CD14-positive monocyte (primary cell): Measurements from ENCODE around the gene DCUN1D3. TPM values are rescaled to one million over a fixed set of nuclear protein-coding genes. Genes with fewer than 3 reads are reported as not detected.
"Not testable (repeated sequence)": the region's sequence is repeated elsewhere in the genome, so short reads cannot be mapped to it uniquely, and the experiment has no call there.

Source experiments
- DNase-seq, 3 donors: peaks; one replicate each; pipeline ENCODE4 v3.0.0-alpha.2; 2011 to 2022
- H2AFZ ChIP-seq: 2 replicates; pipeline ENCODE4 v1.6.0; 2012; ENCODE audit warnings: mild to moderate bottlenecking, low read depth, low read length, inconsistent platforms; ENCODE audit not compliant: insufficient read depth, poor library complexity, severe bottlenecking
- H3K27ac ChIP-seq, 2 donors: 1 replicate in 1 of 2; 2 replicates in 1 of 2; pipeline ENCODE4 v1.5.1; 2012 to 2013; ENCODE audit warnings: low read length in 2 of 2, control low read depth in 1 of 2, inconsistent platforms in 1 of 2, low read depth in 1 of 2, mild to moderate bottlenecking in 1 of 2
- H3K27me3 ChIP-seq, 2 donors: one replicate each; pipeline versions ENCODE4 v1.6.0 to v1.6.1; 2011 to 2013; ENCODE audit warnings: low read length in 2 of 2; ENCODE audit not compliant: control insufficient read depth in 2 of 2, insufficient read depth in 2 of 2
- H3K36me3 ChIP-seq, 2 donors: replicated peaks in 1 of 2; 1 replicate in 1 of 2; 2 replicates in 1 of 2; pipeline versions ENCODE4 v1.5.1 to v1.6.1; 2012 to 2013; ENCODE audit warnings: low read length in 2 of 2, control low read depth in 1 of 2, inconsistent platforms in 1 of 2, mild to moderate bottlenecking in 1 of 2; ENCODE audit not compliant: insufficient read depth in 2 of 2, control insufficient read depth in 1 of 2
- H3K4me1 ChIP-seq, 2 donors: 1 replicate in 1 of 2; 2 replicates in 1 of 2; pipeline versions ENCODE4 v1.5.1 to v1.6.1; 2012 to 2013; ENCODE audit warnings: low read length in 2 of 2, control low read depth in 1 of 2, inconsistent platforms in 1 of 2, mild to moderate bottlenecking in 1 of 2, moderate library complexity in 1 of 2; ENCODE audit not compliant: insufficient read depth in 2 of 2, control insufficient read depth in 1 of 2
- H3K4me2 ChIP-seq: replicated peaks from 2 replicates; pipeline ENCODE3; 2012; ENCODE audit warnings: low read length, moderate library complexity, mild to moderate bottlenecking; ENCODE audit not compliant: poor library complexity, severe bottlenecking; ENCODE audit errors: extremely low read depth
- H3K4me3 ChIP-seq, 3 experiments: fragments of 200-600 bp in 1 of 3; sonication (generic) in 1 of 3; replicated peaks in 1 of 3; 1 replicate in 2 of 3; 2 replicates in 1 of 3; pipeline ENCODE4 v1.5.1; 2011 to 2013; ENCODE audit warnings: low read length in 3 of 3, mild to moderate bottlenecking in 3 of 3, control low read depth in 2 of 3, low read depth in 2 of 3, inconsistent platforms in 1 of 3, moderate library complexity in 1 of 3
- H3K79me2 ChIP-seq: 2 replicates; pipeline ENCODE4 v1.6.0; 2012; ENCODE audit warnings: mild to moderate bottlenecking, control low read depth, inconsistent platforms, low read length, moderate library complexity; ENCODE audit not compliant: insufficient read depth
- H3K9ac ChIP-seq: 2 replicates; pipeline ENCODE4 v1.6.0; 2017; ENCODE audit warnings: low read length, mild to moderate bottlenecking; ENCODE audit not compliant: insufficient read depth, poor library complexity, severe bottlenecking
- H3K9me3 ChIP-seq, 2 donors: replicated peaks in 1 of 2; 1 replicate in 1 of 2; 2 replicates in 1 of 2; pipeline versions ENCODE4 v1.5.1 to v1.6.1; 2012 to 2013; ENCODE audit warnings: low read length in 2 of 2, control low read depth in 1 of 2; ENCODE audit not compliant: control insufficient read depth in 1 of 2, insufficient read depth in 1 of 2
- H4K20me1 ChIP-seq: 2 replicates; pipeline ENCODE4 v1.6.0; 2012; ENCODE audit warnings: mild to moderate bottlenecking, low read length, control low read depth, moderate library complexity; ENCODE audit not compliant: insufficient read depth
- H3K27ac Mint-ChIP-seq, 7 donors: one replicate each; pipeline ENCODE4 v1.8.0; 2020; ENCODE audit warnings: mild to moderate bottlenecking in 7 of 7, mixed read lengths in 7 of 7, moderate library complexity in 6 of 7, inconsistent platforms in 2 of 7
- H3K27me3 Mint-ChIP-seq, 3 donors: one replicate each; pipeline ENCODE4 v1.8.0; 2021 to 2022; ENCODE audit warnings: low read depth in 3 of 3, mild to moderate bottlenecking in 3 of 3, mixed read lengths in 3 of 3, moderate library complexity in 3 of 3, inconsistent platforms in 1 of 3
- H3K36me3 Mint-ChIP-seq, 2 donors: one replicate each; pipeline ENCODE4 v1.8.0; 2020; ENCODE audit warnings: mixed read lengths in 2 of 2, inconsistent platforms in 1 of 2, mild to moderate bottlenecking in 1 of 2
- H3K4me1 Mint-ChIP-seq: one replicate; pipeline ENCODE4 v1.8.0; 2020; ENCODE audit warnings: mild to moderate bottlenecking, mixed read lengths
- H3K4me3 Mint-ChIP-seq, 2 donors: one replicate each; pipeline ENCODE4 v1.8.0; 2020; ENCODE audit warnings: mild to moderate bottlenecking in 2 of 2, mixed read lengths in 2 of 2, moderate library complexity in 1 of 2
- H3K9me3 Mint-ChIP-seq, 7 donors: one replicate each; pipeline ENCODE4 v1.8.0; 2020 to 2022; ENCODE audit warnings: mixed read lengths in 7 of 7, mild to moderate bottlenecking in 6 of 7, moderate library complexity in 6 of 7, inconsistent platforms in 2 of 7
- CTCF ChIP-seq: fragments of 200-600 bp; IDR thresholded peaks from one replicate; pipeline ENCODE4 v1.8.0; 2022; ENCODE audit warnings: antibody characterized with exemption, mild to moderate bottlenecking
- WGBS: methylation state at CpG from one replicate; pipeline ENCODE4 v1.1.5; 2013; ENCODE audit warnings: missing lambda C conversion rate; ENCODE audit not compliant: insufficient coverage; 5-methylcytosine and 5-hydroxymethylcytosine counted together
- intact Hi-C, 2 donors: fragments of 100-400 bp; cut with micrococcal nuclease; formaldehyde crosslinking; loops; one replicate each; pipeline versions ENCODE4 v1.15.0 to v1.15.1; 2023
- polyA plus RNA-seq, 3 donors: library from polyadenylated mRNA; depleted of rRNA in 1 of 3; unstranded in 2 of 3; stranded (reverse) in 1 of 3; fragments of 300-500 nt in 2 of 3; fragments of >200 nt in 1 of 3; fragmentation: Illumina TruSeq in 2 of 3; gene quantifications; 1 replicate in 2 of 3; 2 replicates in 1 of 3; pipeline ENCODE4 v1.2.3, GENCODE V29; 2012 to 2021

Gene DCUN1D3
- polyA plus RNA-seq, 3 donors = 1.0 to 3.4 (median 1.3) TPM

GRCh38 chr16:20865420-20866131 is 34.6 kb downstream of the DCUN1D3 start:
- Mint-ChIP-seq H3K9me3 (no peaks in the 10 kb centered on the region), H3K36me3 (peaks cover 21 to 27% of the 10 kb centered on the region in 2 donors), H3K27ac (no peak overlapping the region), H3K27me3 (peaks cover 0 to 2% (median 0%) of the 10 kb centered on the region in 3 donors), H3K4me3 (no peak overlapping the region), H3K4me1 (peaks cover 14% of the 10 kb centered on the region)
- no peak for DNase-seq
- H3K27ac ChIP-seq = no peak overlapping the region
- peaks cover 7% of the 10 kb centered on the region for H3K79me2 ChIP-seq
- WGBS = 100% methylated on average over 2 of the region's 6 CpGs
- H3K9ac ChIP-seq = no peak overlapping the region
- H3K4me2 ChIP-seq = no peak overlapping the region
- H3K4me3 ChIP-seq = no peak overlapping the region
- intact Hi-C loops = loop anchor here in 1 of 2 donors (10.0 kb wide), 1 partner anchor 69 kb away; no protein-coding TSS in a partner anchor
- TF ChIP-seq CTCF = no peak
- no peak overlapping the region for H2AFZ ChIP-seq
- no peaks in the 10 kb centered on the region for H3K9me3 ChIP-seq
- H3K4me1 ChIP-seq = peaks cover 7% of the 10 kb centered on the region in 2 donors
- no peaks in the 10 kb centered on the region for H3K27me3 ChIP-seq
- peaks cover 54% of the 10 kb centered on the region for H4K20me1 ChIP-seq
- peaks cover 20 to 23% of the 10 kb centered on the region in 2 donors for H3K36me3 ChIP-seq

GRCh38 chr16:20864376-20864775 is 35.8 kb downstream of the DCUN1D3 start:
- intact Hi-C loops = loop anchor here in 1 of 2 donors (10.0 kb wide), 1 partner anchor 70 kb away; no protein-coding TSS in a partner anchor
- not testable (repeated sequence) for H3K27me3 ChIP-seq, H3K27me3 Mint-ChIP-seq, H3K4me1 Mint-ChIP-seq, H3K27ac ChIP-seq, H3K4me1 ChIP-seq, H3K4me3 Mint-ChIP-seq, H3K9me3 ChIP-seq, H3K4me3 ChIP-seq, H3K4me2 ChIP-seq, H3K27ac Mint-ChIP-seq, H2AFZ ChIP-seq, H3K9ac ChIP-seq, H3K79me2 ChIP-seq, H3K9me3 Mint-ChIP-seq, DNase-seq
- Histone ChIP-seq H3K36me3 (peaks cover 32 to 35% of the 10 kb centered on the region in 2 donors), H4K20me1 (peaks cover 42% of the 10 kb centered on the region)
- 83% methylated on average over 2 of the region's 6 CpGs for WGBS
- peaks cover 32 to 36% of the 10 kb centered on the region in 2 donors for H3K36me3 Mint-ChIP-seq
